HepG2 (cell line): ENCODE results near the gene CHST13. TPM values are rescaled to one million over a fixed set of nuclear protein-coding genes. Genes with fewer than 3 reads are reported as not detected.
A peak's percentile ranks its signal among the peaks of the same experiment; 100 is the strongest.

Source experiments
- CSRNP1 ChIP-seq: sonication (generic); formaldehyde crosslinking; IDR thresholded peaks from 2 replicates; pipeline ENCODE4 v1.8.1; 2023; ENCODE audit warnings: mild to moderate bottlenecking, missing genetic modification reagents
- GATAD1 ChIP-seq: IDR thresholded peaks from 2 replicates; pipeline ENCODE4 v1.6.1; 2016; ENCODE audit warnings: missing genetic modification reagents, missing compliant biosample characterization
- HDAC2 ChIP-seq: sonication (generic); formaldehyde crosslinking; IDR thresholded peaks from 2 replicates; pipeline ENCODE4 v1.4.0; 2020; ENCODE audit warnings: missing genetic modification reagents
- HMGXB4 ChIP-seq, 2 experiments: sonication (generic) in 1 of 2; formaldehyde crosslinking in 1 of 2; IDR thresholded peaks; 2 replicates each; pipeline versions ENCODE4 v1.4.0 to v1.6.1; 2018 to 2020; ENCODE audit warnings: missing genetic modification reagents in 2 of 2, borderline replicate concordance in 1 of 2, low read depth in 1 of 2, mild to moderate bottlenecking in 1 of 2, missing biosample characterization in 1 of 2
- KIAA2018 ChIP-seq: sonication (generic); formaldehyde crosslinking; IDR thresholded peaks from 2 replicates; pipeline ENCODE4 v1.5.0; 2020; ENCODE audit warnings: mild to moderate bottlenecking, missing genetic modification reagents, borderline replicate concordance
- TFDP1 ChIP-seq: IDR thresholded peaks from 2 replicates; pipeline ENCODE4 v1.6.1; 2016; ENCODE audit warnings: missing compliant biosample characterization, missing genetic modification reagents, borderline replicate concordance
- THAP8 ChIP-seq: sonication (generic); formaldehyde crosslinking; IDR thresholded peaks from 2 replicates; pipeline ENCODE4 v1.5.1; 2020; ENCODE audit warnings: missing genetic modification reagents, mild to moderate bottlenecking, borderline replicate concordance
- ZNF567 ChIP-seq: sonication (generic); formaldehyde crosslinking; IDR thresholded peaks from 2 replicates; pipeline ENCODE4 v1.8.1; 2023; ENCODE audit warnings: mild to moderate bottlenecking, missing genetic modification reagents, borderline replicate concordance
- polyA plus RNA-seq, 8 experiments: library from polyadenylated mRNA; depleted of rRNA in 3 of 8; stranded (reverse) in 7 of 8; unstranded in 1 of 8; fragments of >200 nt; fragmentation: Illumina TruSeq in 4 of 8; extraction: Trizol in 4 of 8; gene quantifications; 2 replicates each; pipeline versions ENCODE4 v1.2.1 to v1.2.3, GENCODE V29; 2011 to 2016; ENCODE audit warnings: low read depth in 4 of 8, missing spikeins in 1 of 8, mixed read lengths in 1 of 8; ENCODE audit not compliant: insufficient read depth in 1 of 8
- total RNA-seq, 5 experiments: library from RNA; depleted of rRNA; stranded (reverse); fragments of >200 nt; fragmentation: Illumina TruSeq; extraction: Trizol; gene quantifications; 2 replicates each; pipeline ENCODE4 v1.2.3, GENCODE V29; 2016; ENCODE audit warnings: low read depth in 1 of 5

CHST13 gene
- total and polyA plus RNA-seq, 2 of the 13 experiments (the other 11 are each of a cell fraction or from before 2014, with no cell fraction given) = 32.0 to 43.1 TPM

- TF ChIP-seq TFDP1 (CRISPR knock-in tag) (peak; percentile 43; the same call in 1 of the 2 replicates), HDAC2 (peak; percentile 83), THAP8 (CRISPR knock-in tag) (no peak), CSRNP1 (0 out of 2 replicates have a peak, but pooled peaks have one; percentile 53), HMGXB4 (CRISPR knock-in tag; IDR thresholded peaks at IDR 0.05; ENCODE audit: borderline replicate concordance in 1 of 2, low read depth in 1 of 2) (no peak), KIAA2018 (CRISPR knock-in tag) (no peak), GATAD1 (CRISPR knock-in tag) (no peak), ZNF567 (no peak)
These were observed 6.5 kb upstream of the CHST13 start, which contains the start of gene UROC1 (continued) for GRCh38 chr3:126517291-126517951.
